IMR-90 (cell line): ENCODE results near the gene S100A16. TPM values are rescaled to one million over a fixed set of nuclear protein-coding genes. Genes with fewer than 3 reads are reported as not detected.

Experiments
- ATAC-seq: fragments of 200-7000 bp; cut with Tn5 transposase; 2 replicates; pipeline ENCODE4 v1.9.1; 2020; ENCODE audit warnings: low read depth, mild to moderate bottlenecking, moderate library complexity
- BruUV-seq: library from RNA; stranded (reverse); fragments of 400-500 nt; replicated peaks from 2 replicates; lab custom pipeline; 2021; lab: Mats Ljungman, UMichigan
- CTCF ChIA-PET: fragments of 300-600 bp; formaldehyde crosslinking; extraction: SDS; loops from one replicate; lab custom pipeline; 2021; ENCODE audit warnings: antibody characterized with exemption; lab: Yijun Ruan, JAX
- POLR2A ChIA-PET: fragments of 300-600 bp; sonication (Branson Sonifier 250); formaldehyde crosslinking; loops from one replicate; lab custom pipeline; 2022; ENCODE audit warnings: antibody characterized with exemption; ENCODE audit not compliant: unreplicated experiment; lab: Charles Lee
- DNase-seq: peaks from one replicate; pipeline ENCODE4 v3.0.0; 2013
- H2AFZ ChIP-seq: replicated peaks from 2 replicates; pipeline ENCODE3; 2013; ENCODE audit warnings: low read length, mild to moderate bottlenecking; ENCODE audit not compliant: poor library complexity
- H2AK5ac ChIP-seq: 2 replicates; pipeline ENCODE4 v1.6.1; 2013; ENCODE audit warnings: low read depth, low read length, inconsistent platforms
- H2AK9ac ChIP-seq: replicated peaks from 2 replicates; pipeline ENCODE3; 2013; ENCODE audit warnings: mild to moderate bottlenecking, low read depth, low read length, moderate library complexity; ENCODE audit not compliant: poor library complexity
- H2BK120ac ChIP-seq: 2 replicates; pipeline ENCODE4 v1.6.1; 2013; ENCODE audit warnings: low read depth, low read length, inconsistent platforms
- H2BK15ac ChIP-seq: 3 replicates; pipeline ENCODE4 v1.6.1; 2013; ENCODE audit warnings: low read depth, low read length, inconsistent platforms
- H2BK20ac ChIP-seq: 2 replicates; pipeline ENCODE4 v1.6.1; 2013; ENCODE audit warnings: low read depth, mild to moderate bottlenecking, inconsistent platforms, low read length, moderate library complexity
- H2BK5ac ChIP-seq: 2 replicates; pipeline ENCODE4 v1.6.1; 2013; ENCODE audit warnings: mild to moderate bottlenecking, low read depth, low read length, inconsistent platforms; ENCODE audit not compliant: poor library complexity, severe bottlenecking
- H3K14ac ChIP-seq: replicated peaks from 2 replicates; pipeline ENCODE4 v1.6.1; 2013; ENCODE audit warnings: low read depth, low read length, inconsistent platforms
- H3K18ac ChIP-seq: 2 replicates; pipeline ENCODE4 v1.6.1; 2013; ENCODE audit warnings: low read depth, low read length, control low read depth
- H3K23ac ChIP-seq: 2 replicates; pipeline ENCODE4 v1.6.1; 2013; ENCODE audit warnings: low read depth, low read length, inconsistent platforms
- H3K27ac ChIP-seq: 2 replicates; pipeline ENCODE4 v1.5.1; 2013; ENCODE audit warnings: mild to moderate bottlenecking, control low read depth, low read length; ENCODE audit not compliant: insufficient read depth
- H3K27me3 ChIP-seq: 2 replicates; pipeline ENCODE4 v1.6.1; 2013; ENCODE audit warnings: low read length; ENCODE audit not compliant: control insufficient read depth, insufficient read depth
- H3K36me3 ChIP-seq: 2 replicates; pipeline ENCODE4 v1.6.1; 2013; ENCODE audit warnings: low read length, mixed read lengths; ENCODE audit not compliant: control insufficient read depth, insufficient read depth
- H3K4ac ChIP-seq: 2 replicates; pipeline ENCODE4 v1.6.1; 2013; ENCODE audit warnings: low read depth, low read length, inconsistent platforms
- H3K4me1 ChIP-seq: 2 replicates; pipeline ENCODE4 v1.6.1; 2013; ENCODE audit warnings: low read length, mixed read lengths; ENCODE audit not compliant: control insufficient read depth, insufficient read depth
- H3K4me2 ChIP-seq: 2 replicates; pipeline ENCODE4 v1.6.1; 2013; ENCODE audit warnings: low read depth, mild to moderate bottlenecking, control low read depth, low read length, moderate library complexity
- H3K4me3 ChIP-seq: 2 replicates; pipeline ENCODE4 v1.5.1; 2013; ENCODE audit warnings: low read depth, mild to moderate bottlenecking, control low read depth, low read length, moderate library complexity; ENCODE audit not compliant: insufficient read depth
- H3K56ac ChIP-seq: 2 replicates; pipeline ENCODE4 v1.6.1; 2013; ENCODE audit warnings: low read length, inconsistent platforms; ENCODE audit not compliant: insufficient read depth; ENCODE audit errors: extremely low read depth
- H3K79me1 ChIP-seq, 2 experiments: 2 replicates each; pipeline ENCODE4 v1.6.1; 2013; ENCODE audit warnings: low read length in 2 of 2, inconsistent platforms in 1 of 2, low read depth in 1 of 2
- H3K9ac ChIP-seq: 2 replicates; pipeline ENCODE4 v1.6.1; 2013; ENCODE audit warnings: low read depth, low read length, control low read depth
- H3K9me1 ChIP-seq: 2 replicates; pipeline ENCODE4 v1.6.1; 2013; ENCODE audit warnings: low read length, inconsistent platforms; ENCODE audit not compliant: insufficient read depth
- H3K9me3 ChIP-seq: 2 replicates; pipeline ENCODE4 v1.6.1; 2013; ENCODE audit warnings: low read length; ENCODE audit not compliant: control insufficient read depth, insufficient read depth
- H4K20me1 ChIP-seq: 2 replicates; pipeline ENCODE4 v1.6.1; 2013; ENCODE audit warnings: low read length, inconsistent platforms; ENCODE audit not compliant: insufficient read depth
- H4K5ac ChIP-seq: 2 replicates; pipeline ENCODE4 v1.6.1; 2013; ENCODE audit warnings: mild to moderate bottlenecking, low read depth, low read length, control low read depth
- H4K8ac ChIP-seq, 2 experiments: 2 replicates each; pipeline ENCODE4 v1.6.1; 2013; ENCODE audit warnings: low read depth in 2 of 2, low read length in 2 of 2, control low read depth in 1 of 2, inconsistent platforms in 1 of 2
- H4K91ac ChIP-seq: 2 replicates; pipeline ENCODE4 v1.6.1; 2013; ENCODE audit warnings: low read depth, low read length, inconsistent platforms; ENCODE audit not compliant: insufficient read depth
- BHLHE40 ChIP-seq: fragments of 150-350 bp; IDR thresholded peaks from 2 replicates; pipeline ENCODE4 v1.6.1; 2016; ENCODE audit warnings: mild to moderate bottlenecking, low read depth, low read length
- CEBPB ChIP-seq: IDR thresholded peaks from 2 replicates; pipeline ENCODE4 v1.6.1; 2012; ENCODE audit warnings: low read depth, low read length, improper control_type of control experiment
- CHD1 ChIP-seq: IDR thresholded peaks from 2 replicates; pipeline ENCODE4 v1.6.1; 2012; ENCODE audit warnings: low read depth, low read length, improper control_type of control experiment
- FOS ChIP-seq: fragments of 150-350 bp; IDR thresholded peaks from 2 replicates; pipeline ENCODE4 v1.6.1; 2016; ENCODE audit warnings: low read depth, low read length
- MAFK ChIP-seq: IDR thresholded peaks from 2 replicates; pipeline ENCODE4 v1.6.1; 2012; ENCODE audit warnings: low read depth, low read length, improper control_type of control experiment
- MAZ ChIP-seq: IDR thresholded peaks from 2 replicates; pipeline ENCODE4 v1.6.1; 2012; ENCODE audit warnings: low read depth, mild to moderate bottlenecking, low read length, improper control_type of control experiment, moderate library complexity, borderline replicate concordance
- MXI1 ChIP-seq: IDR thresholded peaks from 2 replicates; pipeline ENCODE4 v1.6.1; 2012; ENCODE audit warnings: low read depth, mild to moderate bottlenecking, low read length, moderate library complexity, borderline replicate concordance
- NFE2L2 ChIP-seq: fragments of 150-350 bp; IDR thresholded peaks from 2 replicates; pipeline ENCODE4 v1.6.1; 2016; ENCODE audit warnings: low read depth, mild to moderate bottlenecking, low read length
- POLR2A ChIP-seq: IDR thresholded peaks from 2 replicates; pipeline ENCODE4 v1.6.1; 2012; ENCODE audit warnings: mild to moderate bottlenecking, low read depth, low read length
- RAD21 ChIP-seq: IDR thresholded peaks from 2 replicates; pipeline ENCODE4 v1.6.1; 2012; ENCODE audit warnings: low read length, improper control_type of control experiment
- RCOR1 ChIP-seq: IDR thresholded peaks from 2 replicates; pipeline ENCODE4 v1.6.1; 2012; ENCODE audit warnings: mild to moderate bottlenecking, low read length, improper control_type of control experiment; ENCODE audit not compliant: insufficient replicate concordance
- RFX5 ChIP-seq: IDR thresholded peaks from 2 replicates; pipeline ENCODE4 v1.8.0; 2012; ENCODE audit warnings: low read depth, mild to moderate bottlenecking, low read length, moderate library complexity
- SMC3 ChIP-seq: fragments of 150-350 bp; IDR thresholded peaks from 2 replicates; pipeline ENCODE4 v1.6.1; 2016; ENCODE audit warnings: low read depth, mild to moderate bottlenecking, antibody characterized with exemption, low read length, moderate library complexity
- WGBS, 2 experiments: methylation state at CpG; one replicate each; pipeline versions ENCODE4 v1.1.5 to v1.1.7; 2013; ENCODE audit warnings: missing lambda C conversion rate in 2 of 2; ENCODE audit not compliant: insufficient read length in 1 of 2; ENCODE audit errors: extremely low coverage in 2 of 2; 5-methylcytosine and 5-hydroxymethylcytosine counted together
- dilution Hi-C: fragments of 300-500 bp; cut with HindIII; formaldehyde crosslinking; loops from one replicate; pipeline ENCODE4 v1.14.3; 2018; ENCODE audit warnings: low sequenced_read_pairs; ENCODE audit not compliant: unreplicated experiment
- in situ Hi-C: fragments of 300-500 bp; cut with MboI; formaldehyde crosslinking; loops from 3 replicates; pipeline ENCODE4 v1.14.3; 2019; ENCODE audit warnings: low sequenced_read_pairs, inconsistent platforms, mixed read lengths
- intact Hi-C: fragments of 100-400 bp; cut with micrococcal nuclease; formaldehyde crosslinking; loops from 2 replicates; pipeline ENCODE4 v1.10.0; 2022
- polyA plus RNA-seq, 3 experiments: library from polyadenylated mRNA; depleted of rRNA; stranded (reverse); fragments of >200 nt; gene quantifications; 2 replicates each; pipeline ENCODE4 v1.2.3, GENCODE V29; 2012; ENCODE audit warnings: low replicate concordance in 1 of 3
- total RNA-seq: library from RNA; depleted of rRNA; stranded (reverse); fragments of >200 nt; gene quantifications from 2 replicates; pipeline ENCODE4 v1.2.3, GENCODE V29; 2012
- TF ChIP-seq, protein P1 (sequence below): fragments of 150-350 bp; IDR thresholded peaks from 2 replicates; pipeline ENCODE4 v1.6.1; 2017; ENCODE audit warnings: mild to moderate bottlenecking, antibody characterized with exemption, low read length, low read depth
- TF ChIP-seq, protein P2 (sequence below): conservative IDR thresholded peaks from 2 replicates; pipeline ENCODE4 v1.5.1; 2012; ENCODE audit warnings: mild to moderate bottlenecking, low read depth, low read length, improper control_type of control experiment
- TF ChIP-seq, protein P3 (sequence below): fragments of 150-350 bp; IDR thresholded peaks from 2 replicates; pipeline ENCODE4 v1.6.1; 2016; ENCODE audit warnings: low read depth, mild to moderate bottlenecking, low read length, moderate library complexity, borderline replicate concordance

S100A16 gene
- total and polyA plus RNA-seq, 2 of the 4 experiments (the other 2 are of a cell fraction): 201 to 515 TPM

DNA sequence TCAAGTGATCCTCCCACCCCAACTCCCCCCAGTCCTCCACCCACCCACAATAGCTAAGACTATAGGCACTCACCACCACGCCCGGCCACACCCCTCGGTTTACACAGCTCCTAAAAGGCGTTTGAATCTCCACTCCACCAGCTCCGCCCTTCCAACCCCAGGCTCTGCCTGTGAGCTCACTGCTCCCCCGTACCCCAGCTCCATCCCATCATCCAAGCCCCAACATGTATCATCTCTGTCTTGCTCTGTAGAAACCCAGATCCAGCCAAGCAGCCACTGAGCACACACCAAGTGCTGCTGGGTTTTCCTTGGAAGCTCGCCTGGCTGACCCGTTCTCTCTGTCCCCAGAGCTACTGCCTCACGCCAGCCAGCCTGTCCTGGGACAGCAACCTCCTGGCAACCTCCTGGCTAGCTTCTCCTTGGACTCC is 35.3 kb downstream of the S100A16 start:
- Histone ChIP-seq H3K9me1 (peaks cover 8% of the 10 kb centered on the region), H3K56ac (no peak overlapping the region), H3K4ac (peak overlapping the region; percentile 62), H3K4me1 (peaks cover 15% of the 10 kb centered on the region), H3K4me2 (no peak overlapping the region), H2AK5ac (peak overlapping the region; percentile 58; the same call in 1 of the 2 replicates), H4K91ac (peak overlapping the region; percentile 73), H3K9ac (no peak overlapping the region), H4K8ac (peak overlapping the region in 1 of 2 experiments; percentile 50; a peak in 1 of 4 replicates), H4K5ac (no peak overlapping the region), H3K9me3 (no peaks in the 10 kb centered on the region), H2BK120ac (peak overlapping the region; percentile 76), H2BK20ac (peak overlapping the region; percentile 6), H3K18ac (no peak overlapping the region; the same call in 1 of the 2 replicates), H2AFZ (peak overlapping the region; percentile 61), H3K27me3 (no peaks in the 10 kb centered on the region), H2BK15ac (0 out of 3 replicates have a peak overlapping the region, but pooled peaks have one; percentile 34), H3K14ac (no peak overlapping the region), H3K79me1 (no peaks in the 10 kb centered on the region), H3K27ac (no peak overlapping the region), H2AK9ac (peak overlapping the region; percentile 77), H2BK5ac (no peak overlapping the region), H4K20me1 (no peaks in the 10 kb centered on the region), H3K23ac (no peak overlapping the region), H3K36me3 (no peaks in the 10 kb centered on the region), H3K4me3 (no peak overlapping the region)
- DNase-seq: no peak
- intact Hi-C loops (no loop called here), dilution Hi-C loops (no loop called here), in situ Hi-C loops (no loop called here)
- CTCF ChIA-PET: interaction anchor here (0.8 kb wide), 1 partner anchor 11 kb away, joined by 3 read pairs; no protein-coding TSS in a partner anchor
- 68% methylated on average over 8 of the region's 9 CpGs; no CpG with 5 or more reads in 1 of the 2 experiments for WGBS, 2 experiments
- no TSS peak for BruUV-seq
- POLR2A ChIA-PET: interaction anchor here (0.9 to 1.5 kb wide), 3 partner anchors 31 to 57 kb away, joined by 3 to 5 read pairs (median 5); partner anchors contain the start of gene CHTOP
- no peak for TF ChIP-seq FOS
- no peak for TF ChIP-seq POLR2A
- no peak for TF ChIP-seq RFX5
- no peak for TF ChIP-seq NFE2L2
- no peak for TF ChIP-seq SMC3
- no peak for TF ChIP-seq MXI1
- TF ChIP-seq RCOR1: no peak
- TF ChIP-seq, protein P1, sequence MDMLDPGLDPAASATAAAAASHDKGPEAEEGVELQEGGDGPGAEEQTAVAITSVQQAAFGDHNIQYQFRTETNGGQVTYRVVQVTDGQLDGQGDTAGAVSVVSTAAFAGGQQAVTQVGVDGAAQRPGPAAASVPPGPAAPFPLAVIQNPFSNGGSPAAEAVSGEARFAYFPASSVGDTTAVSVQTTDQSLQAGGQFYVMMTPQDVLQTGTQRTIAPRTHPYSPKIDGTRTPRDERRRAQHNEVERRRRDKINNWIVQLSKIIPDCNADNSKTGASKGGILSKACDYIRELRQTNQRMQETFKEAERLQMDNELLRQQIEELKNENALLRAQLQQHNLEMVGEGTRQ: no peak
- TF ChIP-seq BHLHE40: no peak
- TF ChIP-seq, protein P2, sequence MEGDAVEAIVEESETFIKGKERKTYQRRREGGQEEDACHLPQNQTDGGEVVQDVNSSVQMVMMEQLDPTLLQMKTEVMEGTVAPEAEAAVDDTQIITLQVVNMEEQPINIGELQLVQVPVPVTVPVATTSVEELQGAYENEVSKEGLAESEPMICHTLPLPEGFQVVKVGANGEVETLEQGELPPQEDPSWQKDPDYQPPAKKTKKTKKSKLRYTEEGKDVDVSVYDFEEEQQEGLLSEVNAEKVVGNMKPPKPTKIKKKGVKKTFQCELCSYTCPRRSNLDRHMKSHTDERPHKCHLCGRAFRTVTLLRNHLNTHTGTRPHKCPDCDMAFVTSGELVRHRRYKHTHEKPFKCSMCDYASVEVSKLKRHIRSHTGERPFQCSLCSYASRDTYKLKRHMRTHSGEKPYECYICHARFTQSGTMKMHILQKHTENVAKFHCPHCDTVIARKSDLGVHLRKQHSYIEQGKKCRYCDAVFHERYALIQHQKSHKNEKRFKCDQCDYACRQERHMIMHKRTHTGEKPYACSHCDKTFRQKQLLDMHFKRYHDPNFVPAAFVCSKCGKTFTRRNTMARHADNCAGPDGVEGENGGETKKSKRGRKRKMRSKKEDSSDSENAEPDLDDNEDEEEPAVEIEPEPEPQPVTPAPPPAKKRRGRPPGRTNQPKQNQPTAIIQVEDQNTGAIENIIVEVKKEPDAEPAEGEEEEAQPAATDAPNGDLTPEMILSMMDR: no peak
- no peak for TF ChIP-seq MAFK
- no peak for TF ChIP-seq CEBPB
- TF ChIP-seq CHD1: no peak
- TF ChIP-seq MAZ: no peak
- TF ChIP-seq, protein P3, sequence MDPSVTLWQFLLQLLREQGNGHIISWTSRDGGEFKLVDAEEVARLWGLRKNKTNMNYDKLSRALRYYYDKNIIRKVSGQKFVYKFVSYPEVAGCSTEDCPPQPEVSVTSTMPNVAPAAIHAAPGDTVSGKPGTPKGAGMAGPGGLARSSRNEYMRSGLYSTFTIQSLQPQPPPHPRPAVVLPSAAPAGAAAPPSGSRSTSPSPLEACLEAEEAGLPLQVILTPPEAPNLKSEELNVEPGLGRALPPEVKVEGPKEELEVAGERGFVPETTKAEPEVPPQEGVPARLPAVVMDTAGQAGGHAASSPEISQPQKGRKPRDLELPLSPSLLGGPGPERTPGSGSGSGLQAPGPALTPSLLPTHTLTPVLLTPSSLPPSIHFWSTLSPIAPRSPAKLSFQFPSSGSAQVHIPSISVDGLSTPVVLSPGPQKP: no peak
- TF ChIP-seq RAD21: no peak
- ATAC-seq: no peak
